Panc1 (cell line): ENCODE data around the gene TRIM23. TPM values are rescaled to one million over a fixed set of nuclear protein-coding genes. Genes with fewer than 3 reads are reported as not detected.

ENCODE experiments used
- ATAC-seq: fragments of 200-7000 bp; cut with Tn5 transposase; 2 replicates; pipeline ENCODE4 v1.9.1; 2020; ENCODE audit warnings: mild to moderate bottlenecking, moderate library complexity
- Bru-seq: library from RNA; stranded (reverse); fragments of 400-500 nt; gene quantifications from one replicate; lab custom pipeline; 2021; lab: Mats Ljungman, UMichigan
- BruChase-seq, 2 experiments: library from RNA; stranded (reverse); fragments of 400-500 nt; gene quantifications; one replicate each; lab custom pipeline; 2021; lab: Mats Ljungman, UMichigan
- BruUV-seq: library from RNA; stranded (reverse); fragments of 400-500 nt; replicated peaks from 2 replicates; lab custom pipeline; 2021; lab: Mats Ljungman, UMichigan
- CTCF ChIA-PET: fragments of 300-600 bp; sonication (Branson Sonifier 250); formaldehyde crosslinking; loops from one replicate; lab custom pipeline; 2022; ENCODE audit warnings: antibody characterized with exemption; lab: Charles Lee
- POLR2A ChIA-PET: fragments of 300-600 bp; sonication (Branson Sonifier 250); formaldehyde crosslinking; loops from one replicate; lab custom pipeline; 2022; ENCODE audit warnings: antibody characterized with exemption; lab: Charles Lee
- DNase-seq: peaks from one replicate; pipeline ENCODE4 v3.0.0-alpha.2; 2010; ENCODE audit warnings: low read depth, low spot score
- H3K27ac ChIP-seq: 2 replicates; pipeline ENCODE4 v1.5.1; 2011; ENCODE audit warnings: mild to moderate bottlenecking, low read length, inconsistent platforms
- H3K27me3 ChIP-seq: fragments of 200-500 bp; sonication (Bioruptor generic); 2 replicates; pipeline ENCODE4 v1.6.0; 2014; ENCODE audit warnings: low read length, inconsistent platforms; ENCODE audit not compliant: control insufficient read depth, insufficient read depth
- H3K36me3 ChIP-seq: fragments of 200-500 bp; sonication (Bioruptor generic); 2 replicates; pipeline ENCODE4 v1.5.1; 2014; ENCODE audit warnings: inconsistent platforms, mild to moderate bottlenecking, low read length, moderate library complexity; ENCODE audit not compliant: control insufficient read depth, insufficient read depth
- H3K4me1 ChIP-seq: 2 replicates; pipeline ENCODE4 v1.5.1; 2011; ENCODE audit warnings: inconsistent platforms, mild to moderate bottlenecking, low read length, moderate library complexity; ENCODE audit not compliant: control insufficient read depth, insufficient read depth
- H3K4me3 ChIP-seq, 2 experiments: 2 replicates each; pipeline ENCODE4 v1.5.1; 2011 to 2012; ENCODE audit warnings: low read depth in 2 of 2, low read length in 2 of 2, mild to moderate bottlenecking in 2 of 2, inconsistent platforms in 1 of 2, moderate library complexity in 1 of 2
- H3K9me3 ChIP-seq: fragments of 200-500 bp; sonication (Bioruptor generic); 2 replicates; pipeline ENCODE4 v1.5.1; 2014; ENCODE audit warnings: low read depth, mild to moderate bottlenecking, inconsistent platforms, low read length, moderate library complexity; ENCODE audit not compliant: control insufficient read depth, insufficient read depth
- POLR2AphosphoS5 ChIP-seq: IDR thresholded peaks from 2 replicates; pipeline ENCODE4 v1.6.1; 2012; ENCODE audit warnings: mild to moderate bottlenecking, low read depth, low read length, moderate library complexity
- SIN3A ChIP-seq: IDR thresholded peaks from 2 replicates; pipeline ENCODE4 v1.6.1; 2012; ENCODE audit warnings: low read depth, mild to moderate bottlenecking, low read length, moderate library complexity, borderline replicate concordance; ENCODE audit not compliant: insufficient read depth
- TCF7L2 ChIP-seq: IDR thresholded peaks from 2 replicates; pipeline ENCODE4 v1.6.1; 2011; ENCODE audit warnings: mild to moderate bottlenecking, low read depth, low read length, inconsistent platforms
- in situ Hi-C: cut with HindIII; loops from 2 replicates; pipeline ENCODE4 v1.10.0; 2016; ENCODE audit warnings: low sequenced_read_pairs, low pct_unique_long_range_greater_than_20kb
- intact Hi-C: fragments of 100-400 bp; cut with micrococcal nuclease; formaldehyde crosslinking; loops from one replicate; pipeline ENCODE4 v1.10.0; 2022; ENCODE audit not compliant: unreplicated experiment
- long read RNA-seq: library from polyadenylated mRNA; unstranded; transcript quantifications from one replicate; pipeline ENCODE4 v2.0.0, GENCODE V29; 2021; ENCODE audit not compliant: unreplicated experiment
- polyA plus RNA-seq: library from polyadenylated mRNA; unstranded; fragments of >200 nt; gene quantifications from one replicate; pipeline ENCODE4 v1.2.1, GENCODE V29; 2012; ENCODE audit warnings: missing spikeins; ENCODE audit not compliant: insufficient read length
- total RNA-seq: library from RNA; stranded (reverse); gene quantifications from one replicate; pipeline ENCODE4 v1.2.1, GENCODE V29; 2021; ENCODE audit not compliant: unreplicated experiment
- TF ChIP-seq, protein P1 (sequence below): fragments of 450-650 bp; IDR thresholded peaks from 2 replicates; pipeline ENCODE4 v1.5.1; 2017; ENCODE audit warnings: mild to moderate bottlenecking
- TF ChIP-seq, protein P2 (sequence below), 2 experiments: IDR thresholded peaks; 2 replicates each; pipeline ENCODE4 v1.6.1; 2011 to 2012; ENCODE audit warnings: low read depth in 2 of 2, control low read depth in 1 of 2, low read length in 1 of 2, mild to moderate bottlenecking in 1 of 2, moderate library complexity in 1 of 2; ENCODE audit not compliant: insufficient read depth in 1 of 2

The TRIM23 gene
- total RNA-seq (12.6 TPM), Bru-seq, nascent RNA (percentile 72 among the genes with signal in this experiment), BruChase-seq, experiment 1, labeled RNA remaining after a 2-hour chase (percentile 70 among the genes with signal in this experiment), BruChase-seq, experiment 2, labeled RNA remaining after a 6-hour chase (percentile 59 among the genes with signal in this experiment)
- 8.5 TPM for polyA plus RNA-seq
- long read RNA-seq, full-length matches to known transcripts = 23 of 38 reads
- long read RNA-seq, partial matches to known transcripts = 3 of 38 reads
- long read RNA-seq, other reads (novel, unspliced or antisense) = 12 of 38 reads

DNA sequence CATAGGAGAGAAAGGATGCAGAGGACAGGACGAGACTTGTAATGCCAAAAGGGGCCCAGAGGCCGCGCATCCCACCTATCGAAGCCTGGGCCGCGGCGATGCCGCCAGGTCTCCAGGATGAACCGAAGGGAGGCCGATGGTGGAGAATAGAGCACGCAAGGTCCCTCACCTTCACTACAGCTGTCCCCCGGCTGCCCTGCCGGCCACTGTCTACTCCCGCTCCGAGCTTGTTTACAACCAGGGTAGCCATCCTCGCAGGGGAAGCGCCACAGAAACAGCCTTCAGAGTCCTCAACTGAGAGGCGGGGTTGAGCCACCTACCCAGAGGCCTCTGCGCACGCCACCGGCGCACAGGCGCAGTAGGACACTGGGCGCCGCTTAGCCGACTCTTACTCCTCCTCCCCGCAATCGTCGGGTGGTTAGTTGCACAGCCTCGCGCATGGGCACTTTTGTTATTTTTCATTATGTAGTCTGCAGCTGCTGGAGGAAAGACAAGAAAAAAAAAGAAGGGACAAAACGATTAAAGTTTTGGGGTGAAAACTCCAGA is at the start of gene TRIM23:
TRIM23 (minus strand) TSS at position 309 of the 546 bp plus-strand sequence; CDS start at position 250, 59 bp downstream.
- peak; percentile 99 for ATAC-seq
- Histone ChIP-seq H3K27me3 (no peaks in the 10 kb centered on the region), H3K9me3 (no peaks in the 10 kb centered on the region), H3K27ac (peak within 1 kb of the TSS; percentile 99), H3K36me3 (peaks cover 5% of the 10 kb centered on the region; the same call in 1 of the 2 replicates), H3K4me3 (peak within 1 kb of the TSS; percentile 82 to 98), H3K4me1 (peaks cover 9% of the 10 kb centered on the region)
- intact Hi-C loops = no loop called here
- in situ Hi-C loops = no loop called here
- ChIA-PET POLR2A (interaction anchor here (0.6 kb wide), 1 partner anchor 109 kb away, joined by 3 read pairs; no protein-coding TSS in a partner anchor), CTCF (no interaction called here)
- peak; percentile 91 for DNase-seq
- TF ChIP-seq SIN3A = peak; percentile 85
- TF ChIP-seq, protein P1, sequence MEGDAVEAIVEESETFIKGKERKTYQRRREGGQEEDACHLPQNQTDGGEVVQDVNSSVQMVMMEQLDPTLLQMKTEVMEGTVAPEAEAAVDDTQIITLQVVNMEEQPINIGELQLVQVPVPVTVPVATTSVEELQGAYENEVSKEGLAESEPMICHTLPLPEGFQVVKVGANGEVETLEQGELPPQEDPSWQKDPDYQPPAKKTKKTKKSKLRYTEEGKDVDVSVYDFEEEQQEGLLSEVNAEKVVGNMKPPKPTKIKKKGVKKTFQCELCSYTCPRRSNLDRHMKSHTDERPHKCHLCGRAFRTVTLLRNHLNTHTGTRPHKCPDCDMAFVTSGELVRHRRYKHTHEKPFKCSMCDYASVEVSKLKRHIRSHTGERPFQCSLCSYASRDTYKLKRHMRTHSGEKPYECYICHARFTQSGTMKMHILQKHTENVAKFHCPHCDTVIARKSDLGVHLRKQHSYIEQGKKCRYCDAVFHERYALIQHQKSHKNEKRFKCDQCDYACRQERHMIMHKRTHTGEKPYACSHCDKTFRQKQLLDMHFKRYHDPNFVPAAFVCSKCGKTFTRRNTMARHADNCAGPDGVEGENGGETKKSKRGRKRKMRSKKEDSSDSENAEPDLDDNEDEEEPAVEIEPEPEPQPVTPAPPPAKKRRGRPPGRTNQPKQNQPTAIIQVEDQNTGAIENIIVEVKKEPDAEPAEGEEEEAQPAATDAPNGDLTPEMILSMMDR = no peak
- TF ChIP-seq POLR2AphosphoS5 = peak; percentile 85
- TF ChIP-seq, protein P2, sequence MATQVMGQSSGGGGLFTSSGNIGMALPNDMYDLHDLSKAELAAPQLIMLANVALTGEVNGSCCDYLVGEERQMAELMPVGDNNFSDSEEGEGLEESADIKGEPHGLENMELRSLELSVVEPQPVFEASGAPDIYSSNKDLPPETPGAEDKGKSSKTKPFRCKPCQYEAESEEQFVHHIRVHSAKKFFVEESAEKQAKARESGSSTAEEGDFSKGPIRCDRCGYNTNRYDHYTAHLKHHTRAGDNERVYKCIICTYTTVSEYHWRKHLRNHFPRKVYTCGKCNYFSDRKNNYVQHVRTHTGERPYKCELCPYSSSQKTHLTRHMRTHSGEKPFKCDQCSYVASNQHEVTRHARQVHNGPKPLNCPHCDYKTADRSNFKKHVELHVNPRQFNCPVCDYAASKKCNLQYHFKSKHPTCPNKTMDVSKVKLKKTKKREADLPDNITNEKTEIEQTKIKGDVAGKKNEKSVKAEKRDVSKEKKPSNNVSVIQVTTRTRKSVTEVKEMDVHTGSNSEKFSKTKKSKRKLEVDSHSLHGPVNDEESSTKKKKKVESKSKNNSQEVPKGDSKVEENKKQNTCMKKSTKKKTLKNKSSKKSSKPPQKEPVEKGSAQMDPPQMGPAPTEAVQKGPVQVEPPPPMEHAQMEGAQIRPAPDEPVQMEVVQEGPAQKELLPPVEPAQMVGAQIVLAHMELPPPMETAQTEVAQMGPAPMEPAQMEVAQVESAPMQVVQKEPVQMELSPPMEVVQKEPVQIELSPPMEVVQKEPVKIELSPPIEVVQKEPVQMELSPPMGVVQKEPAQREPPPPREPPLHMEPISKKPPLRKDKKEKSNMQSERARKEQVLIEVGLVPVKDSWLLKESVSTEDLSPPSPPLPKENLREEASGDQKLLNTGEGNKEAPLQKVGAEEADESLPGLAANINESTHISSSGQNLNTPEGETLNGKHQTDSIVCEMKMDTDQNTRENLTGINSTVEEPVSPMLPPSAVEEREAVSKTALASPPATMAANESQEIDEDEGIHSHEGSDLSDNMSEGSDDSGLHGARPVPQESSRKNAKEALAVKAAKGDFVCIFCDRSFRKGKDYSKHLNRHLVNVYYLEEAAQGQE (IDR thresholded peaks at IDR 0.05; ENCODE audit: insufficient read depth in 1 of 2, low read depth in 2 of 2, low read length in 1 of 2) = no peak
- TF ChIP-seq TCF7L2 = no peak
- BruUV-seq = no TSS peak

DNA sequence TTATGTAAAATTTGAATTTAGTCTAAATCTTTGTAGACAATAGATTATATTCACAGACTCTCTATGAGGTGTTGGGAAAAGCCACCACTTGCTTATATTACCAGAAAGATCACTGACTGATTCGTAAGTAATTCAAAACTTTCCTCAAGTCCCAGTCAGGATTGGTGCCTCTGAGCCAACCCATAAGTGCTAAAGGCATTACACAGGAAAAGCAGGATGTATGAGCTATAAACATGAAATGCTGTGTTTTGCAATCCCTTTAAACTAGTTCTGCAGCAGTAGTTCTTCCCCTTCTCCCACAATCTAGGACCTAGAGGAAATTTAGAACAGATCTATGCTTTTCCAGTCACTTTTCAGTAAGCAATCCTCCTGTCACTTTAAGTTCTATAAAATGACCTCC is 48.7 kb upstream of the TRIM23 start:
- POLR2A ChIA-PET = no interaction called here
- no TSS peak for BruUV-seq
- no peaks in the 10 kb centered on the region for H3K4me1 ChIP-seq
- no peaks in the 10 kb centered on the region for H3K27me3 ChIP-seq
- H3K27ac ChIP-seq = no peak overlapping the region
- no peak overlapping the region for H3K4me3 ChIP-seq
- CTCF ChIA-PET = no interaction called here
- H3K36me3 ChIP-seq = no peaks in the 10 kb centered on the region
- no peaks in the 10 kb centered on the region for H3K9me3 ChIP-seq
- DNase-seq = no peak
- no peak for ATAC-seq
- TF ChIP-seq SIN3A (no peak), TCF7L2 (no peak), POLR2AphosphoS5 (no peak)
- intact Hi-C loops = no loop called here
- in situ Hi-C loops = no loop called here

DNA sequence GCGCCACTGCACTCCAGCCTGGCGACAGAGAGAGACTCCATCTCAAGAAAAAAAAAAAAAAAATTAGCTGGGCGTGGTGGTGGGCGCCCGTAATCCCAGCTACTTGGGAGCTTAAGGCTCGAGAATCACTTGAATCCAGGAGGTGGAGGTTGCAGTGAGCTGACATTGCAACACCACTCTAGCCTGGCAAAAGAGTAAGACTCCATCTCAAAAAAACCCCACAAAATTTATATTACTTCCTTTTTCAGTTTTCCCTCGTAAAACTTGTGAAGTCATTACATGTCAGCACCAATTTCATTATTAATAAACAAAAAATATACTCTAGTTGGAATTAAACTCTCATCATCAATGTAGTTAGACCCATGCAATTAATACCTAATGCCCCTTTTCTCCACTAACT is 44.6 kb upstream of the TRIM23 start:
- Histone ChIP-seq H3K27ac (no peak overlapping the region), H3K4me3 (no peak overlapping the region), H3K9me3 (no peaks in the 10 kb centered on the region), H3K27me3 (no peaks in the 10 kb centered on the region), H3K4me1 (no peaks in the 10 kb centered on the region), H3K36me3 (peaks cover 3% of the 10 kb centered on the region; the same call in 1 of the 2 replicates)
- CTCF ChIA-PET = no interaction called here
- intact Hi-C loops (no loop called here), in situ Hi-C loops (no loop called here)
- no TSS peak for BruUV-seq
- no peak for ATAC-seq
- TF ChIP-seq, protein P2 (IDR thresholded peaks at IDR 0.05; ENCODE audit: insufficient read depth in 1 of 2, low read depth in 2 of 2, low read length in 1 of 2) = no peak
- TF ChIP-seq POLR2AphosphoS5 (no peak), TCF7L2 (no peak), SIN3A (no peak)
- TF ChIP-seq, protein P1 = no peak
- POLR2A ChIA-PET = no interaction called here
- DNase-seq = no peak
